ENCODE measurements around the gene SLC39A6.

- TF ChIP-seq POLR2A (IDR thresholded peaks at IDR 0.05) (no peak), CTCF (IDR thresholded peaks at IDR 0.05) (no peak), EP300 (IDR thresholded peaks at IDR 0.05) (no peak)
Measured at GRCh38 chr18:36139245-36139644, 10.1 kb upstream of the SLC39A6 start.
